Measurements from ENCODE around the gene PDE4D.

GRCh38 chr5:59579101-59579823 lies 314.3 kb downstream of the PDE4D start:
- no peak for TF ChIP-seq POLR2AphosphoS5 (IDR thresholded peaks at IDR 0.05; ENCODE audit: low read depth, low read length)
- no peak for TF ChIP-seq TAF1 (IDR thresholded peaks at IDR 0.05; ENCODE audit: borderline replicate concordance, insufficient read depth, low read length)
- TF ChIP-seq SIN3A (IDR thresholded peaks at IDR 0.05; ENCODE audit: borderline replicate concordance, insufficient read depth, low read length), result no peak
